SJCRH30 (cell line): Measurements from ENCODE around the gene ADGRL3. TPM values are rescaled to one million over a fixed set of nuclear protein-coding genes. Genes with fewer than 3 reads are reported as not detected.
A peak's percentile ranks its signal among the peaks of the same experiment; 100 is the strongest.

Experiments used
- DNase-seq, 2 experiments: peaks; one replicate each; pipeline ENCODE4 v3.0.0-alpha.2; 2015 to 2020
- H3K27ac ChIP-seq: fragments of 250-450 bp; sonication (Bioruptor Pico); 2 replicates; pipeline ENCODE4 v1.5.1; 2020; ENCODE audit warnings: mild to moderate bottlenecking, moderate library complexity
- H3K27me3 ChIP-seq: fragments of 250-450 bp; sonication (Bioruptor Pico); 2 replicates; pipeline ENCODE4 v1.5.1; 2020; ENCODE audit warnings: mild to moderate bottlenecking, moderate library complexity
- H3K36me3 ChIP-seq: fragments of 250-450 bp; sonication (Bioruptor Pico); 2 replicates; pipeline ENCODE4 v1.5.1; 2020; ENCODE audit warnings: mild to moderate bottlenecking, moderate library complexity
- H3K4me1 ChIP-seq: fragments of 250-450 bp; sonication (Bioruptor Pico); 2 replicates; pipeline ENCODE4 v1.5.1; 2020; ENCODE audit warnings: mild to moderate bottlenecking, moderate library complexity
- H3K4me3 ChIP-seq: fragments of 250-450 bp; sonication (Bioruptor Pico); 2 replicates; pipeline ENCODE4 v1.5.1; 2020; ENCODE audit warnings: mild to moderate bottlenecking, moderate library complexity
- H3K9me3 ChIP-seq: fragments of 250-450 bp; sonication (Bioruptor Pico); replicated peaks from 2 replicates; pipeline ENCODE4 v1.5.1; 2020; ENCODE audit warnings: mild to moderate bottlenecking, moderate library complexity
- total RNA-seq: library from RNA; depleted of rRNA; stranded (reverse); fragments of >200 nt; shearing (Covaris generic); gene quantifications from 2 replicates; pipeline ENCODE4 v1.2.3, GENCODE V29; 2014

Gene ADGRL3
- total RNA-seq, 1 experiment from 2014 or later = 0.40 TPM

DNA sequence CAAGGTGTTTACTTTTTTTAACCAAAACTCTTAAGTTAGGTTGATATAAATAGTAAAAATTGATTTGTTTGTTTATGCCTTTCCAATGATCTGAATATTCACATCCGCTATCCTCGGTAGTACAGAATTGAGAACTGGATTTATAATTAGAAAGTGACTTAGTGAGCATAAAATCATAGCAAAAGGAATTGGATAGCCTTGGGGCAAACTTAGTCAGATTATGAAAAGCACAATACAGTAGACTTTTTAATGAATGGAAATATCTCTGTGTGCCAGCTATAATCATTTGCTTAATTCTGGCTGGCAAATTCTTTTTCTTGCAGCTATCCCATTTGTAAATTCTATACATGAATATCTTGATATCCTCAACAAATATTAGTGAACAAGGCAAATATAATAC lies 713.5 kb downstream of the ADGRL3 start:
- H3K4me1 ChIP-seq = no peaks in the 10 kb centered on the region
- no peaks in the 10 kb centered on the region for H3K9me3 ChIP-seq
- H3K36me3 ChIP-seq = no peaks in the 10 kb centered on the region
- H3K4me3 ChIP-seq = no peak overlapping the region
- no peaks in the 10 kb centered on the region for H3K27me3 ChIP-seq
- DNase-seq = no peak
- H3K27ac ChIP-seq = no peak overlapping the region

- Histone ChIP-seq H3K4me1 (no peaks in the 10 kb centered on the region), H3K27ac (no peak overlapping the region), H3K27me3 (no peaks in the 10 kb centered on the region), H3K9me3 (no peaks in the 10 kb centered on the region), H3K36me3 (no peaks in the 10 kb centered on the region), H3K4me3 (no peak overlapping the region)
- no peak for DNase-seq
These were observed 715.4 kb downstream of the ADGRL3 start for GRCh38 chr4:61915501-61915900.

- Histone ChIP-seq H3K4me3 (no peak overlapping the region), H3K36me3 (no peaks in the 10 kb centered on the region), H3K27me3 (no peaks in the 10 kb centered on the region), H3K27ac (no peak overlapping the region), H3K9me3 (no peaks in the 10 kb centered on the region), H3K4me1 (no peaks in the 10 kb centered on the region)
- no peak for DNase-seq
These were observed 718.4 kb downstream of the ADGRL3 start for GRCh38 chr4:61918507-61918906.

DNA sequence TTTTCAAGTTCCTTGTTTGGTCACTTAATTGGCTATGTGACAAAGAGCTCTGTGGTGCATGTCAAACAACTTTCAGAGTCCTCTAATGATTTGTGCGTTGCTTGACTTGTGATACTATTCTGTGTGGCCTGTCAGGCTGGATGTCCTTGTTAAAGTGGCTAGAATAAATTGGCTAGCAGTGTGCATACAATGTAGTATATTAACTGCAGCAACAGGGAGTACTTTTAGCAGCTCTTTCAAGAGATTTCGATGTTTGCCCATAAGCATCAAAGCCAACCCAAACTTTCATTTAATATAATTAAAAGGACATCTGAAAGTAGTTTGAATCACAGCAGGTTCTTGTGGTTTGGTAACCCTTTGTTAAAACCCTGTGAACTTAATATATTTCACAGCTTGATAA lies 718.9 kb downstream of the ADGRL3 start:
- Histone ChIP-seq H3K27me3 (no peaks in the 10 kb centered on the region), H3K9me3 (no peaks in the 10 kb centered on the region), H3K4me1 (no peaks in the 10 kb centered on the region), H3K27ac (no peak overlapping the region), H3K36me3 (no peaks in the 10 kb centered on the region), H3K4me3 (no peak overlapping the region)
- no peak for DNase-seq

GRCh38 chr4:61919561-61919960 lies 719.4 kb downstream of the ADGRL3 start:
- DNase-seq = no peak
- no peaks in the 10 kb centered on the region for H3K27me3 ChIP-seq
- H3K27ac ChIP-seq = no peak overlapping the region
- H3K9me3 ChIP-seq = no peaks in the 10 kb centered on the region
- H3K4me1 ChIP-seq = no peaks in the 10 kb centered on the region
- H3K36me3 ChIP-seq = no peaks in the 10 kb centered on the region
- no peak overlapping the region for H3K4me3 ChIP-seq

- Histone ChIP-seq H3K36me3 (no peaks in the 10 kb centered on the region), H3K4me1 (no peaks in the 10 kb centered on the region), H3K4me3 (no peak overlapping the region), H3K9me3 (no peaks in the 10 kb centered on the region), H3K27ac (no peak overlapping the region), H3K27me3 (no peaks in the 10 kb centered on the region)
- no peak for DNase-seq
These were observed 721.8 kb downstream of the ADGRL3 start for GRCh38 chr4:61921920-61922319.

DNA sequence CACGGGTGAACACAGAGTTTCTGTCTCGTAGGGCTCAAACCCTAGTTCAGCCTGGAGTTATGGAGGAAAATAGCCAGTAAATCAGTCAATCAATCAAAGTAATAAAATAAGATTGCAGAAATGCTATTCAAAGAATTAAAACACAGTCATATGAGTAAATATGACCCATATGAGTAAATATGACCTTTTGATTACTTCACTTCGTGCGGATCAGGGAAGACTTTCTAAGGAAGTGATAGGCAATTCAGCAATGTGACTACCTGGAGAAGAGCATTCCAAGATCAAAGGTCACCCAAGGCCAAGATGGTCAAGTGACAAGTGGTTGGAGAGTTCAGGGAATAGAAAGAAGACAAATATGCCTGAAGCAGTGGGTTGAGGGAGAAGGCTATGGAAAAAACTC lies 722.6 kb downstream of the ADGRL3 start:
- H3K9me3 ChIP-seq = no peaks in the 10 kb centered on the region
- no peak for DNase-seq
- H3K4me3 ChIP-seq = no peak overlapping the region
- H3K4me1 ChIP-seq = no peaks in the 10 kb centered on the region
- no peaks in the 10 kb centered on the region for H3K36me3 ChIP-seq
- no peaks in the 10 kb centered on the region for H3K27me3 ChIP-seq
- no peak overlapping the region for H3K27ac ChIP-seq

- Histone ChIP-seq H3K27me3 (no peaks in the 10 kb centered on the region), H3K4me3 (no peak overlapping the region), H3K9me3 (no peaks in the 10 kb centered on the region), H3K4me1 (no peaks in the 10 kb centered on the region), H3K27ac (no peak overlapping the region), H3K36me3 (no peaks in the 10 kb centered on the region)
- DNase-seq = no peak
These were observed 723.1 kb downstream of the ADGRL3 start for GRCh38 chr4:61923179-61923578.

DNA sequence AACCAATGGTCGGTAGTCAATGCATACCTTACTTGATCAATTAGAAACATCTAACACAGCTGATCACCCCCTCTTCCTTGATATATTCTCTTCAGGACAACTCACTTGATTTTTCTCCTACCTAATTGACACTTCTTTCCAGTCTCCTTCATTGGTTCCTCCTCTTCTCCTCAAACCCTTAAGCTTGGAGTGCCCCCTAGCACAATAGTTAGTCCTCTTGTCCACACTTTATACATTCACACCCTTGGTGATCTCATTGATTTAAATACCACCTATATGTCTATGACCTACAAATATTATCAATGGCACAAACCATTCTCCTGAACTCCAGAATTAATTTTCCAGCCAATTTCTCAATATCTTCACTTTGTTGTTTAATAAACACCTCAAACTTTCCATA lies 724.0 kb downstream of the ADGRL3 start:
- H3K27me3 ChIP-seq = no peaks in the 10 kb centered on the region
- DNase-seq = no peak
- H3K9me3 ChIP-seq = no peaks in the 10 kb centered on the region
- no peak overlapping the region for H3K27ac ChIP-seq
- H3K36me3 ChIP-seq = no peaks in the 10 kb centered on the region
- H3K4me3 ChIP-seq = no peak overlapping the region
- H3K4me1 ChIP-seq = no peaks in the 10 kb centered on the region

- no peak for DNase-seq
- no peaks in the 10 kb centered on the region for H3K36me3 ChIP-seq
- no peak overlapping the region for H3K4me3 ChIP-seq
- H3K9me3 ChIP-seq = no peaks in the 10 kb centered on the region
- H3K27me3 ChIP-seq = no peaks in the 10 kb centered on the region
- H3K27ac ChIP-seq = no peak overlapping the region
- H3K4me1 ChIP-seq = no peaks in the 10 kb centered on the region
These were observed 733.4 kb downstream of the ADGRL3 start for GRCh38 chr4:61933527-61933926.

- Histone ChIP-seq H3K27ac (no peak overlapping the region), H3K4me3 (no peak overlapping the region), H3K27me3 (no peaks in the 10 kb centered on the region), H3K36me3 (no peaks in the 10 kb centered on the region), H3K9me3 (no peaks in the 10 kb centered on the region), H3K4me1 (no peaks in the 10 kb centered on the region)
- no peak for DNase-seq
These were observed 734.1 kb downstream of the ADGRL3 start for GRCh38 chr4:61934198-61934597.

DNA sequence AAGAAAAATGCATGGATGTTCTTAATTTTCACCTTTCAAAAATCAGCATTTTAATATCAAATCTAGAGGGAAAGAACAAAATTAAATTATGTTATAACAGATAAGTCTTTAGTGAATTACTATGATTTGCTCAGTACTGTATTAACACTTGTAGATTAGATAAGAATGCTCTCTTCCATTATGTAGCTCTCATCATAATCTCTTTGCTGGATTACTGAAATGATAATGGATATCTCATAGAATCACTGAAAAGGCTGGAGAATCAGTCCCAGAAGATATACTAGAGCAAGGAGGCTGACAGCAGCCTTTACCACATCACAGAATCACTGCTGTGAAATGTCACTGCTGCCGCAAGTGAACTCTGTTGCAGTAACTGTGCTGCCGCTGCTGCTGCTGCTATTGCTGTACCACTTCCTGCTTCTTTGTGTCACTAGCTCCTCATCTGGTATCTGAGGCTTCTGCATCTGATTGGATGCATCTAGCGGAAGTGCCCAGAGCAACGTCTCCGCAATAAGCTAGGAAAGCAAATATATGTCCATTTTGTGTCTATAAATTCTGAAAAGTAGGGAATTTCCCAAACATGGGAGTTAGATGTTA lies 738.2 kb downstream of the ADGRL3 start:
- H3K4me1 ChIP-seq = no peaks in the 10 kb centered on the region
- no peak for DNase-seq
- H3K4me3 ChIP-seq = no peak overlapping the region
- H3K27ac ChIP-seq = no peak overlapping the region
- no peaks in the 10 kb centered on the region for H3K36me3 ChIP-seq
- no peaks in the 10 kb centered on the region for H3K27me3 ChIP-seq
- no peaks in the 10 kb centered on the region for H3K9me3 ChIP-seq

- H3K9me3 ChIP-seq = no peaks in the 10 kb centered on the region
These were observed 750.5 kb downstream of the ADGRL3 start for GRCh38 chr4:61950625-61951024.

DNA sequence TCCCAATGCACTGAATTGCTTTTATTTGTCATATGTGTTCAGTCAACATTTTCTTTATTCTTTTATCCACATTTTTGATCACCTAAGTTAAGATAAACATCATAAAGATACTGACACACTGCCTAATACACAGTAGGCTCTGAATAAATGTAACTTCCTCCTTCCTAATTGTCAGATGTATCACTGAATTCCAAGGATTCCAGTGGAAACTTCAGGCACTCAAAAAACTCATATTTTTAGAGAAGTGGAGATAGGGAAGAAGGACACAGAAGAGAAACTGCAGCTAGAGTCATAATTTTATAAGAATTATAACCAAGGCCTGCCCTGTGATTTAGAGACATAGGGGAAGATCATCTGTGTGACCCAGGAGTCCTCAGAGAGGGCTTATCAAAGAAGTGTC lies 753.3 kb downstream of the ADGRL3 start:
- no peak overlapping the region for H3K4me3 ChIP-seq
- no peak for DNase-seq
- no peak overlapping the region for H3K27ac ChIP-seq
- H3K9me3 ChIP-seq = no peaks in the 10 kb centered on the region
- H3K4me1 ChIP-seq = no peaks in the 10 kb centered on the region
- H3K36me3 ChIP-seq = no peaks in the 10 kb centered on the region
- no peaks in the 10 kb centered on the region for H3K27me3 ChIP-seq

More at GRCh38 chr4:61950625-61951024, 750.5 kb downstream of the ADGRL3 start:
- no peaks in the 10 kb centered on the region for H3K36me3 ChIP-seq
- no peak overlapping the region for H3K27ac ChIP-seq
- peak in 1 of 2 experiments; percentile 6 for DNase-seq
- no peaks in the 10 kb centered on the region for H3K4me1 ChIP-seq
- H3K27me3 ChIP-seq = no peaks in the 10 kb centered on the region
- no peak overlapping the region for H3K4me3 ChIP-seq

DNA sequence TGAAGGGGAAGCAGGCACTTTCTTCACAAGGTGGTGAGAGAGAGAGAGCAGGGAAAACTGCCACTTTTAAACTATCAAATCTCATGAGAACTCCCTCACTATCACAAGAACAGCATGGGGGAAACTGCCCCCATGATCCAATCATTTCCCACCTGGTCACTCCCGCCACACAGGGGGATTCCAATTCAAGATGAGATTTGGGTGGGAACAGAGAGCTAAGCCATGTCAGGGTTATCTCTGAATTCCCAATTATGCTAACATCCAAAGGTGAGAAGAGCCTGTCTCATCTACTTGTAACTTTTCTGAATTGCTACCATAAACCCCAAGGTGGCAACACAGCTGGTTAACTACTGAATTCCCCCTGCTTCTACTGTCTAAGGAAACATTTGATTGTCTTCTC lies 758.5 kb downstream of the ADGRL3 start:
- Histone ChIP-seq H3K9me3 (no peaks in the 10 kb centered on the region), H3K36me3 (no peaks in the 10 kb centered on the region), H3K4me3 (no peak overlapping the region), H3K4me1 (no peaks in the 10 kb centered on the region), H3K27ac (no peak overlapping the region), H3K27me3 (no peaks in the 10 kb centered on the region)
- DNase-seq = no peak

GRCh38 chr4:61959087-61959486 lies 759.0 kb downstream of the ADGRL3 start:
- no peak for DNase-seq
- Histone ChIP-seq H3K27me3 (no peaks in the 10 kb centered on the region), H3K4me1 (no peaks in the 10 kb centered on the region), H3K27ac (no peak overlapping the region), H3K4me3 (no peak overlapping the region), H3K9me3 (no peaks in the 10 kb centered on the region), H3K36me3 (no peaks in the 10 kb centered on the region)
